Fibroblast of lung (primary cell): ENCODE measurements around the gene PLXNA2.

Source experiments
- EZH2 ChIP-seq: IDR thresholded peaks from 2 replicates; pipeline ENCODE4 v1.5.1; 2012; ENCODE audit warnings: low read length, control low read depth, mild to moderate bottlenecking; ENCODE audit errors: missing control alignments
- TF ChIP-seq, protein P1 (sequence below), 2 donors: IDR thresholded peaks in 1 of 2; conservative IDR thresholded peaks in 1 of 2; 1 replicate in 1 of 2; 2 replicates in 1 of 2; pipeline ENCODE4 v1.5.1; 2011 to 2012; ENCODE audit warnings: low read length in 2 of 2, control low read depth in 1 of 2, inconsistent platforms in 1 of 2, low read depth in 1 of 2, mild to moderate bottlenecking in 1 of 2

DNA sequence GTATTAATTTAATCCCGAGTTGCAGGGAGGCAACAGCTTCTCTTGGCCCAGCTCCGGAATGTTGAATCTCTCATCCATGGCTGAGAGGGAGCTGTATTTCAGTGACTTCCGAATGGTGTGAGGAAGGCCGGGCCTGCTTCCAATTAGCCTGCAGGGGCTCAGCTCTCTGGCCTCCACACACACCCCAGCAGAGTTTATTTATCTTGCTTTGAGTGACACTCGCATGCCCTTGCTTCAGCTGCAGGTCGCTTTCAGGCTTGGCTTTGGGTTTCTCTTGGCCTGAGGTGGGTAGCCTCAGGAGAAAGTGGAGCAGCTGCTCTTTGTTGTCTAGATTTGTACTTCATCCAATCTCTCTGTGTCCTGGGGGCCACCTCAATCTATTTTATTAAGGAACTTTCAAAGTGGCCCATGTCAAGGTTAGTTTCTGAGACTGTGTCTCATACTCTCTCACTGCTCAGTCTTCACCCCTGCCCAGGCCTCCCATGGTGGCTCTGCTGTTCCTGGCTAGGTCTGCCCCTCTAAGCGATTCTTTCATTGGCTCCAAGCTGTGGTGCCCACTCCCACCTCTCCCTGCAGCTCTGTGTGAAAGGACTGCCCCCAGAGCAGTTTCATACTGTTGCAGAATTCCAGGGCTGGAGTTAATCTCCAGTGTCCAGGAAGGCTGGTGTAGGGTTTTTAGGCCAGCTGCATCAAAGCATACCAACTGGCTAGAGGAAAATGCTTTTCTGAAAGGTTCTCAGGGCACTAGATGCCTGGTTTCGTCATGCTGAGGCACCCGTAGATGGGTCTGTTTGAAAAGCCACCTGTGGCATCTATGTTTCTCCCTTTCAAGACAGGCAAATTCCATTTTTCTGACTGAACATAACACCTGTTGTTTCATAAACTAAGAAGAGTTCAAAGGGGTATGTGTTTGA, 153.5 kb downstream of the PLXNA2 start:
- TF ChIP-seq, protein P1, sequence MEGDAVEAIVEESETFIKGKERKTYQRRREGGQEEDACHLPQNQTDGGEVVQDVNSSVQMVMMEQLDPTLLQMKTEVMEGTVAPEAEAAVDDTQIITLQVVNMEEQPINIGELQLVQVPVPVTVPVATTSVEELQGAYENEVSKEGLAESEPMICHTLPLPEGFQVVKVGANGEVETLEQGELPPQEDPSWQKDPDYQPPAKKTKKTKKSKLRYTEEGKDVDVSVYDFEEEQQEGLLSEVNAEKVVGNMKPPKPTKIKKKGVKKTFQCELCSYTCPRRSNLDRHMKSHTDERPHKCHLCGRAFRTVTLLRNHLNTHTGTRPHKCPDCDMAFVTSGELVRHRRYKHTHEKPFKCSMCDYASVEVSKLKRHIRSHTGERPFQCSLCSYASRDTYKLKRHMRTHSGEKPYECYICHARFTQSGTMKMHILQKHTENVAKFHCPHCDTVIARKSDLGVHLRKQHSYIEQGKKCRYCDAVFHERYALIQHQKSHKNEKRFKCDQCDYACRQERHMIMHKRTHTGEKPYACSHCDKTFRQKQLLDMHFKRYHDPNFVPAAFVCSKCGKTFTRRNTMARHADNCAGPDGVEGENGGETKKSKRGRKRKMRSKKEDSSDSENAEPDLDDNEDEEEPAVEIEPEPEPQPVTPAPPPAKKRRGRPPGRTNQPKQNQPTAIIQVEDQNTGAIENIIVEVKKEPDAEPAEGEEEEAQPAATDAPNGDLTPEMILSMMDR (conservative IDR thresholded peaks at IDR 0.05 in 1 of 2, IDR thresholded peaks at IDR 0.05 in 1 of 2; ENCODE audit: low read depth in 1 of 2, low read length in 2 of 2): no peak
- no peak for TF ChIP-seq EZH2
